Measurements from ENCODE around the gene MINAR1.

The MINAR1 gene

DNA sequence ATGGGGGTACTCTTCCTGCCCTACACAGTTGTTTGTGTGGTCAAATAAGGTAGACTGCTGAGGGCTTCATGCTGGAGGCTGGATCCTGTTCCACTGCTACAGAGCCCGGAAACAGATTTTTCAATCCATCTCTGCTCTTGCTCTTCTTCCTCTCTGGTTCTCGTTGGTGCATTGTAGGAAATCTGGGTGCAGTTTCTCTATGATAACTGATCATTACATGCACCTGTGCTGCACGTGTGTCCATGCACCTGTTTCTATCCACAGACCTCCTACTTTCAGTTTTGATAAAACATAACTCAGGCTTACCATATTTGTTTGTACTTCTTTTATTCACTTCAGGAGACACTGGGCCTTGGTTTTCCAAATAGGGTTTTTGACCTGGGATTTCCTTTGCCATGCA, 21.3 kb downstream of the MINAR1 start:
- H3K4me3 ChIP-seq (ENCODE audit: low read depth, low read length), result no peak overlapping the region
- TF ChIP-seq, protein P1, sequence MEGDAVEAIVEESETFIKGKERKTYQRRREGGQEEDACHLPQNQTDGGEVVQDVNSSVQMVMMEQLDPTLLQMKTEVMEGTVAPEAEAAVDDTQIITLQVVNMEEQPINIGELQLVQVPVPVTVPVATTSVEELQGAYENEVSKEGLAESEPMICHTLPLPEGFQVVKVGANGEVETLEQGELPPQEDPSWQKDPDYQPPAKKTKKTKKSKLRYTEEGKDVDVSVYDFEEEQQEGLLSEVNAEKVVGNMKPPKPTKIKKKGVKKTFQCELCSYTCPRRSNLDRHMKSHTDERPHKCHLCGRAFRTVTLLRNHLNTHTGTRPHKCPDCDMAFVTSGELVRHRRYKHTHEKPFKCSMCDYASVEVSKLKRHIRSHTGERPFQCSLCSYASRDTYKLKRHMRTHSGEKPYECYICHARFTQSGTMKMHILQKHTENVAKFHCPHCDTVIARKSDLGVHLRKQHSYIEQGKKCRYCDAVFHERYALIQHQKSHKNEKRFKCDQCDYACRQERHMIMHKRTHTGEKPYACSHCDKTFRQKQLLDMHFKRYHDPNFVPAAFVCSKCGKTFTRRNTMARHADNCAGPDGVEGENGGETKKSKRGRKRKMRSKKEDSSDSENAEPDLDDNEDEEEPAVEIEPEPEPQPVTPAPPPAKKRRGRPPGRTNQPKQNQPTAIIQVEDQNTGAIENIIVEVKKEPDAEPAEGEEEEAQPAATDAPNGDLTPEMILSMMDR (conservative IDR thresholded peaks at IDR 0.05; ENCODE audit: low read depth, low read length), result no peak
- no peak for DNase-seq (ENCODE audit: low read depth)

DNA sequence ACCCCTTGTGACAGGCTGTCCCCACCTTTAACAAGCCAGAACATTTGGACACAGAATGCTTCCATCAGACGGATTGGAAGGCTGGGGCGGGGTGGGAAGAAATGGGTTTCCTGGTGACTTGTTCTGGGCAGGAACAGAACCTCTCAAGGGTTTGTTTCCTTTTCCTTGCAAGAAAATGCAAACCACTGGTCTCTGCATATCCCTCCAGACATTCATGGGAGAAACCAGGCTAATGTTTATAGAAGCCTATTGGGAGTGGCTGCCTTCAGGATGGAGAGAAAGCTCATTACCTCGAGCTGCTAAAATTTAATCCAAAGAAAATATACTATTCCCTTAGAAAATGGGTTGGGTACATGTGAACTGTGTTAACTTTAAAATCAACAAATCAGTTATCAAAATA, 21.9 kb downstream of the MINAR1 start:
- no peak overlapping the region for H3K4me3 ChIP-seq (ENCODE audit: low read depth, low read length)
- DNase-seq (ENCODE audit: low read depth), result no peak
- TF ChIP-seq, protein P1 (conservative IDR thresholded peaks at IDR 0.05; ENCODE audit: low read depth, low read length), result no peak

DNA sequence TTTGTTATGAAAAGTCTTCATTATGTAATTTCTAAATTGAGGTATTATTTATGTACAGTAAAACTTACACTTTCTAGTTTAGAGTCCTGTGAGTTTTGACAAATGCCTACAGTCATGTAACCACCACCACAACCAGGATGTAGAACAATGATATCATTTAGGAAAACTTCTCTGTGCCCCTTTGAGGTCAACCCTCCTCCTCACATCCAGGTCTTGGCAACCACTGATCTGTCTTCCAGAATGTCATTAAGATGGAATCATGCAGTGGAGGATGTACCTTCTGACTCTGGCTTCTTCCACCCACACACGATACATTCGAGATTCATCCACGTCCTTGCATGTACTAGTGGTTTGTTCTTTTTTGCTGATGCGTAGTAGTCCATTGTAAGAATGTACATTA, 23.2 kb downstream of the MINAR1 start:
- DNase-seq (ENCODE audit: low read depth), result no peak
- H3K4me3 ChIP-seq (ENCODE audit: low read depth, low read length), result no peak overlapping the region
- TF ChIP-seq, protein P1 (conservative IDR thresholded peaks at IDR 0.05; ENCODE audit: low read depth, low read length), result no peak

DNA sequence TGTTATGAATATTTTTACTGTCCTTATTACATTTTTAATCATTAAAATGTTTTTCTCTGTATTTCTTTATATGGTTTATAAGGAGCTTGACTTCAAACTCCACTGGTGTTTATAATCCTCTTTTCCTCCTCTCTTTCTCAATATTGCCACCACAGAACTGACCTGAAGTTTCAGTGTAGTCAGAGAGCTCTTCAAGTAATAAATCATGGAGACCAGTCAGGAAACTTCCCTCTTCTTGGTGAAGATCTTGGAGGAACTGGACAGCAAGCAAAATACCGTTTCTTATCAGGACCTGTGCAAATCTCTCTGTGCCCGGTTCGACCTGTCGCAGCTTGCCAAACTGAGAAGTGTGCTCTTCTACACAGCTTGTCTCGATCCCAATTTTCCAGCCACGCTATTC, 23.8 kb downstream of the MINAR1 start:
- no peak for DNase-seq (ENCODE audit: low read depth)
- H3K4me3 ChIP-seq (ENCODE audit: low read depth, low read length), result no peak overlapping the region
- TF ChIP-seq, protein P1 (conservative IDR thresholded peaks at IDR 0.05; ENCODE audit: low read depth, low read length), result no peak

DNA sequence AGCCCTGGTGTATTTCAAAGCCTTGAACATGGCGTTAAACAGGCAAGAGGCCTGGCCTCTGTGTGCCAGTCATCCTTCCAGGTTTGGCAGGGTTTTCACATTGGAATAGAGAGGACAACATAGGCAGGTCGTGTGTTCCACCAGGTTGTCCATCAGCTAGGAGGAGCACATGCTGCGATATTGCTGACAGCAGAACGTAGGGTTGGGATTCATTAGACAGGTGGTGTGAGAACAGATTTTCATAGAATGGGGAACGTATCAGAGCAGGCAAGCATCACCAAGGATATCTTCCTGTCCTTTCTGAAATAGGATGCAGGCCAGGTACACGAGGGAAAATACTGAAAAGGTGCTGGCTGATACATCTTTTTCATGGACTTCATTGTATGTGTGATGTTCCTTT, 26.4 kb downstream of the MINAR1 start:
- no peak for DNase-seq (ENCODE audit: low read depth)
- TF ChIP-seq, protein P1 (conservative IDR thresholded peaks at IDR 0.05; ENCODE audit: low read depth, low read length), result no peak
- no peak overlapping the region for H3K4me3 ChIP-seq (ENCODE audit: low read depth, low read length)

DNA sequence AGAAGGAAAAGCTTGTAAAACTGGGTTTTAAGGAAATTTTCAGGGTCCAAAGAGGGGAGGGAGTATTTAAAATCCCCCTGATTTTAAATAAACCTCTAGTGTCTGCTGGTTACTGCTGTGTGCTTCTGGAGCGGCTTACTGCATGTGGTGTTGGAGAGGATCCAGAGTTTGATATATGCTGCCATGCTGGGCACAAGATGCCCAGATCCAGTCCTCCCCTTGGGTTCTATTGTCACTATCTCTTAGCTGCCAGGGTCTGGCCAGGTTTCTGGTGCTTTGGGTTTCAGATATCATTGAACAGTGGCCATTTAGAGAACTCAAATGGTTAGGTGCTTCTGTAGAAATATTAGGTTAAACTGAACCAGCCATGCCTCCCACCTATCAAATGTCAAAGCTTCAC, 27.5 kb downstream of the MINAR1 start:
- H3K4me3 ChIP-seq (ENCODE audit: low read depth, low read length), result no peak overlapping the region
- TF ChIP-seq, protein P1 (conservative IDR thresholded peaks at IDR 0.05; ENCODE audit: low read depth, low read length), result no peak
- DNase-seq (ENCODE audit: low read depth), result no peak

DNA sequence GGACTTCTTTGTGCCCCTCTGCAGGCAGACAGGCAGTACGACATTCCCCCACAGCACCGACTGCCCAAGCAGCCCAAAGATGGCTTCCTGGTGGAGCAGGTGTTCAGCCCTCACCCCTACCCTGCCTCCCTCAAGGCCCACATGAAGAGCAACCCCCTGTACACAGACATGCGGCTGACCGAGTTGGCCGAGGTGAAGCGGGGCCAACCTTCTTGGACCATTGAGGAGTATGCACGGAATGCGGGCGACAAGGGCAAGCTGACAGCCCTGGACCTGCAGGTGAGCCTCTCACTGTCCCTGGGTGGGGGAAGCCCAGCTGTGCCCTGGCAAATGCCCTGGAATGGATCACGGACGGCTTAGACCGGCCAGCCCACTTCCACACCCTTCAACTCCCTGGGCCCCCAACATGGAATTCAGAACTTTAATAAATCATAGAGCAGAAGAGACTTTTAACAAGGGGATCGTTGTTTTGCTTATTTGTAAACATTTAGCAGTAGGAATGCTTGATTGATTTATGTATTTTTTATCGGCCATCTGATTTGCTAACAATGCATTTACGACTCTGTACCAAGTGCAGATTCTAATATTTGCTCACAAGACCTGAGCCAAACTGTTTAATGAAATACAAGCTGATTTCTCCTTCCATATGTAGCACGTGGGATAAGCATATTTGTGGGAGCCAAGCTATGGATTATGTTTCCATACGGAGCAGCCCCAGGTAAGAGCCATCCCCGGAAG, 31.1 kb downstream of the MINAR1 start:
- TF ChIP-seq, protein P1 (conservative IDR thresholded peaks at IDR 0.05; ENCODE audit: low read depth, low read length), result no peak
- no peak overlapping the region for H3K4me3 ChIP-seq (ENCODE audit: low read depth, low read length)
- no peak for DNase-seq (ENCODE audit: low read depth)

Measured in choroid plexus epithelial cell (primary cell).